Testis (tissue), 3 donors: ENCODE data around the gene NLN. TPM values are rescaled to one million over a fixed set of nuclear protein-coding genes. Genes with fewer than 3 reads are reported as not detected.

Experiments
- DNase-seq: peaks from one replicate; pipeline ENCODE4 v3.0.0-alpha.2; 2019
- H3K27ac ChIP-seq, 2 donors: fragments of 200-600 bp; sonication (generic); one replicate each; pipeline ENCODE4 v1.5.1; 2019
- H3K27me3 ChIP-seq: fragments of 200-600 bp; sonication (generic); one replicate; pipeline ENCODE4 v1.5.1; 2019
- H3K36me3 ChIP-seq: fragments of 200-600 bp; sonication (generic); one replicate; pipeline ENCODE4 v1.5.1; 2017; ENCODE audit warnings: low read depth; ENCODE audit errors: missing control alignments
- H3K4me1 ChIP-seq: fragments of 200-600 bp; sonication (generic); one replicate; pipeline ENCODE4 v1.5.1; 2019
- H3K4me3 ChIP-seq, 2 donors: fragments of 200-600 bp; sonication (generic); one replicate each; pipeline ENCODE4 v1.5.1; 2017 to 2019
- H3K9me3 ChIP-seq: fragments of 200-600 bp; sonication (generic); one replicate; pipeline ENCODE4 v1.5.1; 2017
- POLR2A ChIP-seq: fragments of 450-650 bp; IDR thresholded peaks from one replicate; pipeline ENCODE4 v1.6.1; 2017; ENCODE audit warnings: antibody characterized with exemption, mild to moderate bottlenecking, moderate library complexity
- WGBS, 2 donors: methylation state at CpG; one replicate each; pipeline ENCODE4 v1.1.5; 2018; 5-methylcytosine and 5-hydroxymethylcytosine counted together
- intact Hi-C: fragments of 100-400 bp; cut with DNase I; formaldehyde crosslinking; loops from one replicate; pipeline ENCODE4 v1.15.1; 2023; ENCODE audit warnings: low total_unique reads
- polyA plus RNA-seq: library from polyadenylated mRNA; stranded (reverse); fragments of 350-450 nt; fragmentation: Illumina TruSeq; extraction: RNeasy Lipid Tissue Mini Kit (QIAGEN cat#74804); gene quantifications from one replicate; pipeline ENCODE4 v1.2.3, GENCODE V29; 2014; ENCODE audit warnings: low read depth, low replicate concordance; ENCODE audit not compliant: insufficient read depth
- total RNA-seq, 2 donors: library from RNA; depleted of rRNA; stranded (reverse); fragments of >200 nt; gene quantifications; one replicate each; pipeline ENCODE4 v1.2.3, GENCODE V29; 2016
- TF ChIP-seq, protein P1 (sequence below), 3 experiments: fragments of 450-650 bp in 2 of 3; fragments of 200-600 bp in 1 of 3; sonication (generic) in 1 of 3; IDR thresholded peaks; one replicate each; pipeline ENCODE4 v1.5.1; 2016 to 2019; ENCODE audit warnings: antibody characterized with exemption in 3 of 3, mild to moderate bottlenecking in 2 of 3, moderate library complexity in 1 of 3

NLN gene
- total and polyA plus RNA-seq, 3 donors from 2014 or later: 6.4 to 10.1 (median 8.1) TPM

DNA sequence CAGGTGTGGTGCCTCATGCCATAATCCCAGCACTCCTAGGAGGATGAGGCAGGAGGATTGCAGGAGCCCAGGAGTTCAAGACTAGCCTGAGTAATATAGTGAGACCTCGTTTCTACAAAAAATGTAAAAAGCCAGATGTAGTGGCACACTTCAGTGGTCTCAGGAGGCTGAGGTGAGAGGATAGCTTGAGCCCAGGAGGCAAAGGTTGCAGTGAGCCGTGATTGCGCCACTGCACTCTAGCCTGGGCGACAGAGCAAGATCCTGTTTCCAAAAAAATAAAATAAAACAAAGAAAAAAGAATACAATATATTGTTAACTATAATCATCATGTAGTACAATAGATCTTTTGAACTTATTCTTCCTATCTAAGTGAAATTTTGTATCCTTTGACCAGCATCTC, 16.3 kb downstream of the NLN start:
- H3K4me3 ChIP-seq: no peak overlapping the region
- no peaks in the 10 kb centered on the region for H3K27me3 ChIP-seq
- H3K27ac ChIP-seq: no peak overlapping the region
- intact Hi-C loops: no loop called here
- 60 to 73% methylated on average over 4 of the region's 4 CpGs for WGBS, 2 donors
- H3K4me1 ChIP-seq: no peaks in the 10 kb centered on the region
- H3K9me3 ChIP-seq: no peaks in the 10 kb centered on the region
- TF ChIP-seq POLR2A: no peak
- TF ChIP-seq, protein P1, sequence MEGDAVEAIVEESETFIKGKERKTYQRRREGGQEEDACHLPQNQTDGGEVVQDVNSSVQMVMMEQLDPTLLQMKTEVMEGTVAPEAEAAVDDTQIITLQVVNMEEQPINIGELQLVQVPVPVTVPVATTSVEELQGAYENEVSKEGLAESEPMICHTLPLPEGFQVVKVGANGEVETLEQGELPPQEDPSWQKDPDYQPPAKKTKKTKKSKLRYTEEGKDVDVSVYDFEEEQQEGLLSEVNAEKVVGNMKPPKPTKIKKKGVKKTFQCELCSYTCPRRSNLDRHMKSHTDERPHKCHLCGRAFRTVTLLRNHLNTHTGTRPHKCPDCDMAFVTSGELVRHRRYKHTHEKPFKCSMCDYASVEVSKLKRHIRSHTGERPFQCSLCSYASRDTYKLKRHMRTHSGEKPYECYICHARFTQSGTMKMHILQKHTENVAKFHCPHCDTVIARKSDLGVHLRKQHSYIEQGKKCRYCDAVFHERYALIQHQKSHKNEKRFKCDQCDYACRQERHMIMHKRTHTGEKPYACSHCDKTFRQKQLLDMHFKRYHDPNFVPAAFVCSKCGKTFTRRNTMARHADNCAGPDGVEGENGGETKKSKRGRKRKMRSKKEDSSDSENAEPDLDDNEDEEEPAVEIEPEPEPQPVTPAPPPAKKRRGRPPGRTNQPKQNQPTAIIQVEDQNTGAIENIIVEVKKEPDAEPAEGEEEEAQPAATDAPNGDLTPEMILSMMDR (IDR thresholded peaks at IDR 0.05): no peak
- no peaks in the 10 kb centered on the region for H3K36me3 ChIP-seq
- no peak for DNase-seq

DNA sequence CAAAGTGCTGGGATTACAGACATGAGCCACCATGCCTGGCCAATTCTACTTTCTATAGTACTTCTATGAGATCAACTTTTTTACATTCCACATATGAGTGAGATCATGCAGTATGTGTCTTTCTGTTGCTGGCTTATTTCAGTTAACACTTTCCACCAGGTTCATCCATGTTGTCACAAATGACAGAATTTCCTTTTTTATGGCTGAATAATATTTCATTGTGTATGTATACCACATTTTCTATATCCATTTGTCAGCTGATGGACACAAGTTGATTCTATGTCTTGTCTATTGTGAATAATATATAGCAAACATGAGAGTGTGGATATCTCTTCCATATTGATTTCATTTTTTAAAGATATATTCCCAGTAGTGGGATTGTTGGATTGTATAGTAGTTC, 17.2 kb downstream of the NLN start:
- H3K27ac ChIP-seq: no peak overlapping the region
- no peak for TF ChIP-seq POLR2A
- TF ChIP-seq, protein P1 (IDR thresholded peaks at IDR 0.05): no peak
- H3K4me1 ChIP-seq: no peaks in the 10 kb centered on the region
- no peaks in the 10 kb centered on the region for H3K27me3 ChIP-seq
- H3K9me3 ChIP-seq: no peaks in the 10 kb centered on the region
- intact Hi-C loops: no loop called here
- H3K36me3 ChIP-seq: no peaks in the 10 kb centered on the region
- H3K4me3 ChIP-seq: no peak overlapping the region
- DNase-seq: no peak

DNA sequence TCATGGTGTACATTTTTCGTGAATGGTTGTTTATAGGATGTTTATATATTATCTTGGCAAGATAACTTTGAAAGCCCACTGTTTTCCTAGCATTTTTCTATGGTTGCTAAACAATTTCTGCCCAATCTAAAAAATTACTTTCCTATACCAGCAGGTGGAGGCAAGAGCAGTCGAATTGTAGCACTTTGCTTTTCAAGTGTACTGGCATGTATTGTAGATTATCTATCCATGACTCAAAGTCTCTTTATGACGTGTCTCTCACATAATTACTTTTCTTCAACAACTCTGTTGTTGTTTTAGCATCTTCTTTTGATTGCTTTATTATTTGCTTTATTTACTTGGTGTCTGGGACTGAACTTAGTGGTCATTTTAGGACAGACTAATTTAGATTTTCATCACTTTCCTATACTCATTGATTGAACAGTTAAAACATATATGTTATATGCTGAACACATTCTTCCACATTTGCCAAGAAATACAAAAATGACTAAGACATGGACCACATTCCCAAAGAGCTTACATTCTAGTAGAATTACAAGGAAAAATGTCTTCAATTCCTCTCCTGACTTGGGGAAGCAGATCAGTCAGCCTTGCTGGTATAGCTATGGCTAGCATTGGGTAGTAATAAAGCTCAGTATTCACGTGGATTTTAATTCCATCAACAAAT, 20.7 kb downstream of the NLN start:
- no peaks in the 10 kb centered on the region for H3K36me3 ChIP-seq
- H3K4me1 ChIP-seq: no peaks in the 10 kb centered on the region
- intact Hi-C loops: no loop called here
- H3K27me3 ChIP-seq: no peaks in the 10 kb centered on the region
- TF ChIP-seq POLR2A: no peak
- TF ChIP-seq, protein P1 (IDR thresholded peaks at IDR 0.05): peak; percentile 27 to 64 (median 63)
- H3K9me3 ChIP-seq: no peaks in the 10 kb centered on the region
- H3K27ac ChIP-seq: no peak overlapping the region
- no peak overlapping the region for H3K4me3 ChIP-seq
- DNase-seq: no peak
- WGBS, 2 donors: 37 to 42% methylated on average over 4 of the region's 4 CpGs

DNA sequence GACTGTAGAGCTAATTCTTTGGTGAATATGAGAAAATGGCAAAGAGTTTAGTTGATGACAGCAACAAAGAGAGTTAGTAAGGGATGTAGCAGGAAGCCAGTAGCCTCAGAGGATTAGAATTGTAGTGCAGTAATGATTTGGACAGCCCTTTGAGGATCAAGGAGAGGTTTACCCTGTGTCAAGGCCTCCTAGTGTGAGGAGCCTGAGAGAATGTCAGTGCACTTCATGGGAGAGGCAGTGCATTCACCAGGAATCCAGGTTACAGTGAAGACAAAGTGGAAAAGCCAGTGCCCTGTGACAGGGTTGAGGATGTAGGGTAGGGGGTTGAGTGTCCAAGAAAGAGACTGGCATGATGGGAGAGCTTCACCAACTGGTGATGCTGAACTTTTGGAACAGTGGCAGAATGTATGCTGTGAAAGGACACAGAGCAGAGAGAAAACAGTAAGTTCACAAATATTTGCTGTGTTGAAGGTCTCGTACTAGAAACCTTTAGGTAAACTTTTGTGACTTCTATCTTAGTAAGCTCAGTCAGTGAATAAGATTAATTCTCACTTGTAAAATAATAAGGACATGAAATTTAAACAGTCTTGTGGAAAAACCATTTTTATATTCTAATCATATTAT, 27.3 kb downstream of the NLN start:
- intact Hi-C loops: no loop called here
- DNase-seq: no peak
- TF ChIP-seq, protein P1 (IDR thresholded peaks at IDR 0.05): no peak
- TF ChIP-seq POLR2A: no peak
- Histone ChIP-seq H3K4me1 (no peaks in the 10 kb centered on the region), H3K27me3 (no peaks in the 10 kb centered on the region), H3K9me3 (no peaks in the 10 kb centered on the region), H3K27ac (no peak overlapping the region), H3K4me3 (no peak overlapping the region), H3K36me3 (no peaks in the 10 kb centered on the region)
- 86 to 97% methylated on average over 1 of the region's 1 CpG for WGBS, 2 donors

DNA sequence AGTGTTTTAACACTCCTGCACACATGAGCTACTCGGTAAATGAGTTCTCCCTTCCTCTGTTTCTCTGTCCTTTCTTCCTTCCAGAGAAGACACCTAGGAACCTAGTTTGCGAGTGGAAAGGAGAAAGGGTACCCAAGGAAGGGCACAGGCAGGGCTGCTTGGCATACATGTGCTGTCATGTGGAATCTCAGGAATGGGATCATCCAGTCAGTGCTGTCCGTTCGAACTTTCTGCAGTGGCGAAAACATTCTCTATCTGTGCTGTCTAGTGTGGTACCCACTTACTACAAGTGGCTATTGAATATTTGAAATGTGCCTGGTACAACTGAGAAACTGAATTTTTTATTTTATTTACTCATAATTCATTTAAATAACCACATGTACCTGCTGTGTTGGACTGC, 28.0 kb downstream of the NLN start:
- intact Hi-C loops: no loop called here
- H3K9me3 ChIP-seq: no peaks in the 10 kb centered on the region
- TF ChIP-seq, protein P1 (IDR thresholded peaks at IDR 0.05): no peak
- TF ChIP-seq POLR2A: no peak
- H3K4me1 ChIP-seq: no peaks in the 10 kb centered on the region
- 85 to 90% methylated on average over 5 of the region's 5 CpGs for WGBS, 2 donors
- H3K4me3 ChIP-seq: no peak overlapping the region
- H3K27me3 ChIP-seq: no peaks in the 10 kb centered on the region
- no peaks in the 10 kb centered on the region for H3K36me3 ChIP-seq
- H3K27ac ChIP-seq: no peak overlapping the region
- no peak for DNase-seq
